Transverse colon (tissue), 4 donors: Measurements from ENCODE around the gene PIK3C2G. TPM values are rescaled to one million over a fixed set of nuclear protein-coding genes. Genes with fewer than 3 reads are reported as not detected.

ENCODE experiments used
- DNase-seq: peaks from one replicate; pipeline ENCODE4 v3.0.0-alpha.2; 2019
- H3K27ac ChIP-seq, 4 donors: fragments of 200-600 bp; sonication (generic); 2 replicates each; pipeline ENCODE4 v1.5.1; 2016 to 2018; ENCODE audit warnings: inconsistent platforms in 4 of 4
- H3K27me3 ChIP-seq: fragments of 200-600 bp; sonication (generic); 2 replicates; pipeline ENCODE4 v1.5.1; 2017; ENCODE audit warnings: inconsistent platforms
- H3K36me3 ChIP-seq, 4 donors: fragments of 200-600 bp; sonication (generic); 2 replicates each; pipeline ENCODE4 v1.5.1; 2017 to 2019; ENCODE audit warnings: inconsistent platforms in 4 of 4
- H3K4me1 ChIP-seq, 4 donors: fragments of 200-600 bp; sonication (generic); 2 replicates each; pipeline ENCODE4 v1.5.1; 2017 to 2020; ENCODE audit warnings: inconsistent platforms in 4 of 4
- H3K4me3 ChIP-seq, 4 donors: fragments of 200-600 bp; sonication (generic); 1 replicate in 1 of 4; 2 replicates in 3 of 4; pipeline versions ENCODE4 v1.5.1 to v1.6.1; 2017 to 2019; ENCODE audit warnings: inconsistent platforms in 4 of 4
- H3K9me3 ChIP-seq, 2 donors: fragments of 200-600 bp; sonication (generic); 2 replicates each; pipeline ENCODE4 v1.5.1; 2017 to 2019; ENCODE audit warnings: inconsistent platforms in 2 of 2
- CTCF ChIP-seq, 5 experiments: fragments of 200-600 bp in 3 of 5; fragments of 450-650 bp in 2 of 5; sonication (generic) in 3 of 5; IDR thresholded peaks; 1 replicate in 2 of 5; 2 replicates in 3 of 5; pipeline ENCODE4 v1.5.1; 2016 to 2017; ENCODE audit warnings: antibody characterized with exemption in 5 of 5, inconsistent platforms in 3 of 5, mild to moderate bottlenecking in 2 of 5, moderate library complexity in 1 of 5
- EP300 ChIP-seq: sonication (generic); formaldehyde crosslinking; IDR thresholded peaks from one replicate; pipeline ENCODE4 v1.6.1; 2017; ENCODE audit warnings: antibody characterized with exemption, low read depth
- POLR2A ChIP-seq: fragments of 450-650 bp; IDR thresholded peaks from one replicate; pipeline ENCODE4 v1.6.1; 2016; ENCODE audit warnings: antibody characterized with exemption, mild to moderate bottlenecking, moderate library complexity
- POLR2AphosphoS5 ChIP-seq, 3 donors: sonication (generic); formaldehyde crosslinking; IDR thresholded peaks; one replicate each; pipeline ENCODE4 v1.6.1; 2016; ENCODE audit warnings: antibody characterized with exemption in 3 of 3
- WGBS, 2 donors: methylation state at CpG; one replicate each; pipeline ENCODE4 v1.1.5; 2018; ENCODE audit warnings: low coverage in 1 of 2; 5-methylcytosine and 5-hydroxymethylcytosine counted together
- in situ Hi-C, 4 donors: fragments of 200-750 bp; cut with MboI; loops; one replicate each; pipeline versions ENCODE4 v1.15.0 to v1.15.1; 2017; ENCODE audit warnings: low sequenced_read_pairs in 3 of 4, low pct_ligation_motif_present in 1 of 4, low pct_unique_long_range_greater_than_20kb in 1 of 4
- intact Hi-C: fragments of 100-400 bp; cut with DNase I; formaldehyde crosslinking; loops from one replicate; pipeline ENCODE4 v1.15.1; 2023; ENCODE audit warnings: low total_unique reads
- total RNA-seq, 4 donors: library from RNA; depleted of rRNA; stranded (reverse); fragments of >200 nt; gene quantifications; one replicate each; pipeline ENCODE4 v1.1.0, GENCODE V29; 2016

The PIK3C2G gene
- total RNA-seq, 4 donors from 2014 or later = 0.32 to 2.7 (median 1.1) TPM

- in situ Hi-C loops (loop anchor here in 2 of 4 donors (25.0 kb wide), 1 partner anchor 923 kb away; no protein-coding TSS in a partner anchor), intact Hi-C loops (no loop called here)
- DNase-seq = no peak
- Histone ChIP-seq H3K36me3 (no peaks in the 10 kb centered on the region), H3K27ac (no peak overlapping the region), H3K4me1 (no peaks in the 10 kb centered on the region), H3K27me3 (no peaks in the 10 kb centered on the region), H3K9me3 (no peaks in the 10 kb centered on the region), H3K4me3 (no peak overlapping the region)
- 57 to 71% methylated on average over 1 of the region's 1 CpG for WGBS, 2 donors
- TF ChIP-seq POLR2A = no peak
- TF ChIP-seq POLR2AphosphoS5 (IDR thresholded peaks at IDR 0.05) = no peak
Measured at GRCh38 chr12:18264581-18265075, 3.3 kb downstream of the PIK3C2G start.

GRCh38 chr12:18267427-18268099 lies 6.2 kb downstream of the PIK3C2G start:
- 90 to 94% methylated on average over 9 of the region's 9 CpGs for WGBS, 2 donors
- Histone ChIP-seq H3K4me3 (no peak overlapping the region), H3K9me3 (no peaks in the 10 kb centered on the region), H3K27ac (no peak overlapping the region), H3K4me1 (no peaks in the 10 kb centered on the region), H3K27me3 (no peaks in the 10 kb centered on the region), H3K36me3 (no peaks in the 10 kb centered on the region)
- in situ Hi-C loops (loop anchor here in 2 of 4 donors (25.0 kb wide), 1 partner anchor 920 kb away; no protein-coding TSS in a partner anchor), intact Hi-C loops (no loop called here)
- no peak for DNase-seq
- TF ChIP-seq POLR2AphosphoS5 (IDR thresholded peaks at IDR 0.05) = no peak
- no peak for TF ChIP-seq CTCF (IDR thresholded peaks at IDR 0.05)
- TF ChIP-seq EP300 = no peak
- TF ChIP-seq POLR2A = no peak

GRCh38 chr12:18270958-18271460 lies 9.7 kb downstream of the PIK3C2G start:
- no peak overlapping the region for H3K4me3 ChIP-seq
- no peak for TF ChIP-seq EP300
- TF ChIP-seq POLR2AphosphoS5 (IDR thresholded peaks at IDR 0.05) = no peak
- intact Hi-C loops = no loop called here
- no peaks in the 10 kb centered on the region for H3K36me3 ChIP-seq
- H3K27ac ChIP-seq = no peak overlapping the region
- H3K9me3 ChIP-seq = no peaks in the 10 kb centered on the region
- 55 to 84% methylated on average over 2 to 3 of the region's 3 CpGs for WGBS, 2 donors
- no peaks in the 10 kb centered on the region for H3K4me1 ChIP-seq
- DNase-seq = no peak
- in situ Hi-C loops = loop anchor here in 2 of 4 donors (25.0 kb wide), 1 partner anchor 916 kb away; no protein-coding TSS in a partner anchor
- H3K27me3 ChIP-seq = no peaks in the 10 kb centered on the region

- 90 to 97% methylated on average over 1 of the region's 1 CpG for WGBS, 2 donors
Measured at GRCh38 chr12:18275981-18276380, 14.7 kb downstream of the PIK3C2G start.

More at GRCh38 chr12:18275981-18276380, 14.7 kb downstream of the PIK3C2G start:
- Histone ChIP-seq H3K27me3 (no peaks in the 10 kb centered on the region), H3K36me3 (no peaks in the 10 kb centered on the region), H3K9me3 (no peaks in the 10 kb centered on the region), H3K4me1 (no peaks in the 10 kb centered on the region), H3K27ac (no peak overlapping the region), H3K4me3 (no peak overlapping the region)
- intact Hi-C loops = no loop called here
- DNase-seq = no peak
- in situ Hi-C loops = no loop called here
- no peak for TF ChIP-seq CTCF (IDR thresholded peaks at IDR 0.05)
- TF ChIP-seq POLR2A = no peak
- TF ChIP-seq POLR2AphosphoS5 (IDR thresholded peaks at IDR 0.05) = no peak
- TF ChIP-seq EP300 = no peak
